HepG2 (cell line): Measurements from ENCODE around the gene SPAG8. TPM values are rescaled to one million over a fixed set of nuclear protein-coding genes. Genes with fewer than 3 reads are reported as not detected.
A peak's percentile ranks its signal among the peaks of the same experiment; 100 is the strongest.

Experiments used
- DMTF1 ChIP-seq: sonication (generic); formaldehyde crosslinking; IDR thresholded peaks from 2 replicates; pipeline ENCODE4 v1.4.0; 2020; ENCODE audit warnings: mild to moderate bottlenecking, missing genetic modification reagents
- KDM1A ChIP-seq: IDR thresholded peaks from 2 replicates; pipeline ENCODE4 v1.6.1; 2016; ENCODE audit warnings: missing compliant biosample characterization
- KIAA2018 ChIP-seq: sonication (generic); formaldehyde crosslinking; IDR thresholded peaks from 2 replicates; pipeline ENCODE4 v1.5.0; 2020; ENCODE audit warnings: mild to moderate bottlenecking, missing genetic modification reagents, borderline replicate concordance
- MATR3 ChIP-seq: sonication (generic); formaldehyde crosslinking; IDR thresholded peaks from 2 replicates; pipeline ENCODE4 v1.4.0; 2020; ENCODE audit warnings: missing genetic modification reagents
- PITX1 ChIP-seq: sonication (generic); formaldehyde crosslinking; IDR thresholded peaks from 2 replicates; pipeline ENCODE4 v1.5.1; 2020; ENCODE audit warnings: mild to moderate bottlenecking, missing genetic modification reagents
- SCMH1 ChIP-seq: sonication (generic); formaldehyde crosslinking; IDR thresholded peaks from 2 replicates; pipeline ENCODE4 v1.9.0; 2021; ENCODE audit warnings: missing genetic modification reagents, mild to moderate bottlenecking, borderline replicate concordance
- SOX5 ChIP-seq: IDR thresholded peaks from 2 replicates; pipeline ENCODE4 v1.6.1; 2016; ENCODE audit warnings: borderline replicate concordance
- TCF7 ChIP-seq: sonication (generic); IDR thresholded peaks from 2 replicates; pipeline ENCODE4 v1.6.1; 2016; ENCODE audit warnings: antibody characterized with exemption, low read depth
- ZFP1 ChIP-seq: IDR thresholded peaks from 2 replicates; pipeline ENCODE4 v1.6.1; 2016
- ZFY ChIP-seq: sonication (generic); formaldehyde crosslinking; IDR thresholded peaks from 2 replicates; pipeline ENCODE4 v1.4.0; 2020; ENCODE audit warnings: missing genetic modification reagents
- ZNF292 ChIP-seq: sonication (generic); formaldehyde crosslinking; IDR thresholded peaks from 2 replicates; pipeline ENCODE4 v1.8.1; 2022; ENCODE audit warnings: mild to moderate bottlenecking, low read depth, missing genetic modification reagents, borderline replicate concordance
- ZNF513 ChIP-seq: sonication (generic); formaldehyde crosslinking; conservative IDR thresholded peaks from 2 replicates; pipeline ENCODE4 v1.5.0; 2020; ENCODE audit warnings: missing genetic modification reagents
- ZNF572 ChIP-seq: sonication (generic); formaldehyde crosslinking; IDR thresholded peaks from 2 replicates; pipeline ENCODE4 v1.5.1; 2020; ENCODE audit warnings: mild to moderate bottlenecking, missing genetic modification reagents
- polyA plus RNA-seq, 8 experiments: library from polyadenylated mRNA; depleted of rRNA in 3 of 8; stranded (reverse) in 7 of 8; unstranded in 1 of 8; fragments of >200 nt; fragmentation: Illumina TruSeq in 4 of 8; extraction: Trizol in 4 of 8; gene quantifications; 2 replicates each; pipeline versions ENCODE4 v1.2.1 to v1.2.3, GENCODE V29; 2011 to 2016; ENCODE audit warnings: low read depth in 4 of 8, missing spikeins in 1 of 8, mixed read lengths in 1 of 8; ENCODE audit not compliant: insufficient read depth in 1 of 8
- total RNA-seq, 5 experiments: library from RNA; depleted of rRNA; stranded (reverse); fragments of >200 nt; fragmentation: Illumina TruSeq; extraction: Trizol; gene quantifications; 2 replicates each; pipeline ENCODE4 v1.2.3, GENCODE V29; 2016; ENCODE audit warnings: low read depth in 1 of 5
- TF ChIP-seq, protein P1 (sequence below): IDR thresholded peaks from 2 replicates; pipeline ENCODE4 v1.6.1; 2016; ENCODE audit warnings: low read depth, control low read depth
- TF ChIP-seq, protein P2 (sequence below): sonication (generic); formaldehyde crosslinking; IDR thresholded peaks from 2 replicates; pipeline ENCODE4 v1.4.0; 2020; ENCODE audit warnings: mild to moderate bottlenecking, missing genetic modification reagents

Gene SPAG8
- total and polyA plus RNA-seq, 2 of the 13 experiments (the other 11 are each of a cell fraction or from before 2014, with no cell fraction given) = 0.18 to 0.27 TPM

- TF ChIP-seq KIAA2018 (CRISPR knock-in tag) = no peak
- TF ChIP-seq, protein P1, sequence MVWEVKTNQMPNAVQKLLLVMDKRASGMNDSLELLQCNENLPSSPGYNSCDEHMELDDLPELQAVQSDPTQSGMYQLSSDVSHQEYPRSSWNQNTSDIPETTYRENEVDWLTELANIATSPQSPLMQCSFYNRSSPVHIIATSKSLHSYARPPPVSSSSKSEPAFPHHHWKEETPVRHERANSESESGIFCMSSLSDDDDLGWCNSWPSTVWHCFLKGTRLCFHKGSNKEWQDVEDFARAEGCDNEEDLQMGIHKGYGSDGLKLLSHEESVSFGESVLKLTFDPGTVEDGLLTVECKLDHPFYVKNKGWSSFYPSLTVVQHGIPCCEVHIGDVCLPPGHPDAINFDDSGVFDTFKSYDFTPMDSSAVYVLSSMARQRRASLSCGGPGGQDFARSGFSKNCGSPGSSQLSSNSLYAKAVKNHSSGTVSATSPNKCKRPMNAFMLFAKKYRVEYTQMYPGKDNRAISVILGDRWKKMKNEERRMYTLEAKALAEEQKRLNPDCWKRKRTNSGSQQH (CRISPR knock-in tag) = no peak
- no peak for TF ChIP-seq SCMH1
- peak; percentile 45; the same call in 1 of the 2 replicates for TF ChIP-seq PITX1 (CRISPR knock-in tag)
- no peak for TF ChIP-seq MATR3
- TF ChIP-seq DMTF1 = no peak
- TF ChIP-seq, protein P2, sequence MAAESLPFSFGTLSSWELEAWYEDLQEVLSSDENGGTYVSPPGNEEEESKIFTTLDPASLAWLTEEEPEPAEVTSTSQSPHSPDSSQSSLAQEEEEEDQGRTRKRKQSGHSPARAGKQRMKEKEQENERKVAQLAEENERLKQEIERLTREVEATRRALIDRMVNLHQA (CRISPR knock-in tag) = no peak
- TF ChIP-seq SOX5 (CRISPR knock-in tag) = 0 out of 2 replicates have a peak, but pooled peaks have one; percentile 38
- TF ChIP-seq ZFP1 (CRISPR knock-in tag) = no peak
- peak; percentile 80; the same call in 1 of the 2 replicates for TF ChIP-seq ZNF572
- no peak for TF ChIP-seq ZNF292 (CRISPR knock-in tag)
- no peak for TF ChIP-seq KDM1A (CRISPR knock-in tag)
- no peak for TF ChIP-seq TCF7
- TF ChIP-seq ZFY = no peak
- TF ChIP-seq ZNF513 = no peak
Measured at GRCh38 chr9:35834260-35835215, 22.5 kb upstream of the SPAG8 start (continued).
